ENCODE data around the gene TNKS1BP1. TPM values are rescaled to one million over a fixed set of nuclear protein-coding genes. Genes with fewer than 3 reads are reported as not detected.

TNKS1BP1 gene
- total RNA-seq, 2 donors from 2014 or later, result 8.7 to 16.2 TPM

DNA sequence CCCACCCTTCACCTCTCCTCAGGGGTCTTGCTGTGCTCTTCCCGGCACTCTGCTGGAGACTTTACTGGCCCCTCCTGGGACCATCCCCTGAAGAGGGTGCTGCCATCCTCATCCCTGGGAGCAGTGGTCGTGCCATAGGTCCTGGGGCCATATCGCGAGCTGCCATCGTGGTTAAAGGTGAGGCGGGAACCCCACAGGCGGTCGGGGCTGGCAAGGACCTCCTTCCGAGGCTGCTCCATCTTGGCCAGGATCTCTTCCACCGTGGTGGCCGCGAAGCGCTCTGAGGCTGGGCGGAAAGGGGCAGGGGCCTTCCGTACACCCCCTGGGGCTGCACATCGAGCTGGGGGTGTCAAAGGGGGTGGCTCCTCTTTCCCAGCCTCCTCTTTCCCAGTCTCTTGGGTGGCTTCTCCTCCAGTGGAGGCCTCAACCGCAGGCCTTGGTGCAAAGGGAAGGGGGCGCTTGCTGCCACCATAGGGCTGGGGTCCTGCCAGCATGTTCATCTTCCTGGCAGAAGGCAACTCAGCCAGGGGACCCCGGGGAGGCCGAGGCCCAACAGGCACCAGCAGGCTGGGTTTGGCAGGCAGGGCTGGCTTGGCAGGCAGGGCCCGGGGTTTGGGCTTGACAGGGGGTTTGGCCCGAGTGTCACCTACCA lies 4.6 kb downstream of the TNKS1BP1 start:
- Mint-ChIP-seq H3K27ac (no peak overlapping the region), H3K4me1 (peaks cover 16% of the 10 kb centered on the region), H3K4me3 (no peak overlapping the region), H3K36me3 (ENCODE audit: low read depth) (no peaks in the 10 kb centered on the region), H3K27me3 (no peaks in the 10 kb centered on the region)
- ATAC-seq, result no peak
- no peaks in the 10 kb centered on the region for H3K9me3 ChIP-seq (ENCODE audit: control insufficient read depth, low read length, poor library complexity, severe bottlenecking)
- DNase-seq, result no peak

DNA sequence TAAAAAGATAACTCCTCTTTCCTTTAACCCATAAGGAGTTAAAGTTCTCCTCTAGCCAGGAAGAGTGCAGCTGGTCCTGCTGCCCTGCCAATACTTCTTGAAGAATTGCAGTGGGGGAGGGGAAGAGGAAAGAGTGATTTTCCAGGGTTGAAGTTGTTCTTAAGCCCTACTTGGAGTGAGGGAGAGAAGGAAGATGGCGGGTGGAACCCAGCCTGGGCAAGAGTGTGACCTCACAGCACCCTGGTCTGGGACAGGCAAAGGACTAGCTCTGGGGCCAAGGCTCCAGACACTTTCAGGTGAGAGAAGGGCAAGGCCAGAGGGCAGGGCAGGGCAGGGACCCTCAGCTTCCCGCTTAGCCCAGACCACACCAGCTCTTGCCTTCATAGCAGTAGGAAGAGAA lies 6.6 kb downstream of the TNKS1BP1 start:
- no peak for ATAC-seq
- Mint-ChIP-seq H3K27ac (no peak overlapping the region), H3K27me3 (no peaks in the 10 kb centered on the region), H3K4me1 (peaks cover 12% of the 10 kb centered on the region), H3K4me3 (no peak overlapping the region), H3K36me3 (ENCODE audit: low read depth) (no peaks in the 10 kb centered on the region)
- DNase-seq, result no peak
- no peaks in the 10 kb centered on the region for H3K9me3 ChIP-seq (ENCODE audit: control insufficient read depth, low read length, poor library complexity, severe bottlenecking)

DNA sequence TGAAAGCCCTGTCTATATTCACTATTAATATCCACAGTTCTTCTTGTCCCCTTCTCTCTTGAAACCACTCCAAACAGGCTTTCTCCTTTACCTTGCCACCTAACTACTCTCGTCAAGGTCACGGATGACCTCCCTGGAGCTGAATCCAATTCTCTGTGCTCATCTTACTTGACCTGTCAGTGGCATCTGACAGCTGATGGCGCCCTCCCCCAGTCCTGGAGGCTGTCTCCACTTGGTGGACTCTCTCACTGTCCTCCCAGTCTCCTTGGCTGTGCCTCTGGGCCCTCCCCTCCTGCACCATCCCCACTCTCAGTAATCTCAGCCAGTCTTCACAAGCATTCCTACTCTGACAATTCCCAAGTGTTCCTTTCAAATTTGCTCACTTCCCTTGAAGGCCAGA lies 8.7 kb downstream of the TNKS1BP1 start:
- Mint-ChIP-seq H3K27ac (no peak overlapping the region), H3K4me3 (no peak overlapping the region), H3K27me3 (no peaks in the 10 kb centered on the region), H3K36me3 (ENCODE audit: low read depth) (no peaks in the 10 kb centered on the region), H3K4me1 (peaks cover 4% of the 10 kb centered on the region)
- no peak for ATAC-seq
- DNase-seq, result no peak
- no peaks in the 10 kb centered on the region for H3K9me3 ChIP-seq (ENCODE audit: control insufficient read depth, low read length, poor library complexity, severe bottlenecking)

DNA sequence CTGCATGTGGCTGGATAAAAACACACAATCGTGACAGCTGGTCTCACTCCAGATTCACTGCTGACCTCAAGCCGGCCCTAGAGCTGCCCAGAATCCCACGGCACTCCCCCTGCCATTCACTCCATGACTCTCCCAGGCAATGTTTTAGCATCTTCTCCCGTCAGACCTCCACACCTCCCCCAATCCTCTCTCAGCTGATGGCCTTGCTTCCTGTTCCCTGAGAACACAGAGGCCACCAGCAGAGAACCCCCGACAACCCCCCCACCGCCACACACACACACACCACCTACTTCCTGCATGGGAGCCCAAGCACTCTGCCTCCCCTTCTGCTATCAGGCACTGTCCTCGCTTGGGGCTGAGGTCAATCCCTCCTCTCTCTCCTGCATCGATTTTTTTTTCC lies 9.3 kb downstream of the TNKS1BP1 start:
- ATAC-seq, result no peak
- no peaks in the 10 kb centered on the region for H3K9me3 ChIP-seq (ENCODE audit: control insufficient read depth, low read length, poor library complexity, severe bottlenecking)
- Mint-ChIP-seq H3K27me3 (no peaks in the 10 kb centered on the region), H3K4me1 (peaks cover 6% of the 10 kb centered on the region), H3K36me3 (ENCODE audit: low read depth) (no peaks in the 10 kb centered on the region), H3K4me3 (no peak overlapping the region), H3K27ac (no peak overlapping the region)
- DNase-seq, result no peak

DNA sequence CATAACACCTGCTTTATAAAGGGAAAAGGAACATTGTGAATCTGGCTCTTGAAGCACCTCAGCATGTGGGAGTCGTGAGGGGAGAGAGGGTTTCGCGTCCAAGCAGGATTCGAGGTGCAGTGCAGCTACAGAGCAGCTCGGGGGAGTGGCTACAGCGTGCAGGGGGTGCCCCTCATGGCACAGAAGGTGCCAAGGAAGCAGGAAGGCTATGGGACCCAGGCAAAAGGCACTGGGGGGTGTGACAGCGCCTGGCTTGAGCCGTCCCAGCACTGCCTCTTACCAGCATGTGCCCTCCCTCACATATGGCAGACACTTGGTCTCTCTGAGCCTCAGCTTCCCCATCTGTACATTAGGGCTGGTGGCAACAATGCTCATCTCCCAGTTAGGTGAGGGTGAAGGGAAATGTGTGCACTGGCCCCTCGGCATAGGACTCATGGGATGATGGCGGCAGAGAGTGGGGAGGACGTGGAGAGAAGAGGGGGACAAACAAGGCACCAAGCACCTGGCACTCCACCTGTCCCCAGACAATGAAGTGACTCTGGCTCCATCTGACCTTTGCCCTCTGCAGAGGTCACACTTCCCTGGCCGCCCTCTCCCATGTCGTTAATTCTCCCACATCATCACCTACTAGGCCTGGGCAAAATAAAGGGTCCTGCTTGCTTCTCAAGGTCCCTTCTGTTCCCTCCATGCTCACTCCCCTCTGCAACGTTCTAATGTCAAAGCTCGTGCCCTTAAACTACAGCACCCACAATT lies 10.4 kb downstream of the TNKS1BP1 start:
- ATAC-seq, result no peak
- Mint-ChIP-seq H3K4me1 (peaks cover 9% of the 10 kb centered on the region), H3K27me3 (no peaks in the 10 kb centered on the region), H3K36me3 (ENCODE audit: low read depth) (peaks cover 4% of the 10 kb centered on the region), H3K4me3 (no peak overlapping the region), H3K27ac (no peak overlapping the region)
- no peaks in the 10 kb centered on the region for H3K9me3 ChIP-seq (ENCODE audit: control insufficient read depth, low read length, poor library complexity, severe bottlenecking)
- no peak for DNase-seq

DNA sequence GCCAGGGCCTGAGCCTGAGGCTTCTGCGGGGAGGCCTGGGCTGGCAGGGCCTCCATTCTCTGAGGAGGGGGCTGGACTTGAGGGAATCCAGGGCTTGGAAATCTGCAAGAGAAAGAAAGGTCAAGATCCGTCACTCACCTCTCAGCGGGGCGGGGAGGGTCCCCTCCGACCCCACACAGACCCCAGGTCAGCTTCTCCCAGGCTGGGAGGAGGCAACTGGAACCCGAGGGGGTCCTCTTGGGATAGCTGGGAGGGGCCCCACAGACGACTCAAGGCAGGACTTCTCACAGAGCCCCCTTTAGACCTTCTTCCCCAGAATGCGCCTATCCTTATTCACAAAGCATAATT lies 11.0 kb downstream of the TNKS1BP1 start:
- peaks cover 9% of the 10 kb centered on the region for H3K4me1 Mint-ChIP-seq
- H3K4me3 Mint-ChIP-seq, result no peak overlapping the region
- ATAC-seq (no peak), DNase-seq (no peak)
- H3K36me3 Mint-ChIP-seq (ENCODE audit: low read depth), result peaks cover 4% of the 10 kb centered on the region
- H3K9me3 ChIP-seq (ENCODE audit: control insufficient read depth, low read length, poor library complexity, severe bottlenecking), result no peaks in the 10 kb centered on the region
- H3K27me3 Mint-ChIP-seq, result no peaks in the 10 kb centered on the region
- H3K27ac Mint-ChIP-seq, result no peak overlapping the region

DNA sequence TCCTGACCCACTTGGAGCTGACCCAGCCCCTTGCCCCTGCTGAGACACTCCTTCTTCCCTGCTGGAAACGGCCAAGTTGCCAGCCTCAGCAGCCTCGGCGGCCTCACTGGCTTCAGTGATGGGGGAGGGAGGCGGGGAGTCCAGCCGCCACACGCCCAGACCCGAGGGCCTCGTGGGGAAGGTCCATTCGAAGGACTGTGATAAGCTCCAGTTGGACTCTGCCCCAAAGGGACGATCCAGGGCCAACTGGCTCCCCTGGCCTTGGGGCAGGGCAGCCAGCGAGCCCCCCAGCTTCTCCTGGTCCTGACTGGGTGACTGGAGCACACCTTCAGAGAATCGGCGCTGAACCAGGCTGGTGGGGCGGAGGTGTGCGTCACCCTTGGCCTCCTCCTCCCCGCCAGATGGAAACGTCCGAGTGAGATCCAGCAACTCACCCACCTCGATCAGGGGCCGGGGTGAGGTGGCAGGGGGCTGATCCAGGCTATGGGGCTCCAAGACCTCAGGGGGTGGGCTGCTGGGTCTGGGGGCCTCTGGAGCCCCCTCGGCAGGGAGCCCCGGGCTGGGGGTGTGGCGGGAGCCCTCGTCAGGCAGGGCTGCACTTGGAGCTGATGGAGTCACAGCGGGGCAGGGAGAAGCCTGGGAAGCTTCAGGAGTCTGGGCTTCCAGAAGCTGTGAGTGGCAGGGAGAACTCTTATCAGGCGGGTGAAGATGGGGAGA lies 11.5 kb downstream of the TNKS1BP1 start:
- Mint-ChIP-seq H3K27ac (no peak overlapping the region), H3K4me3 (no peak overlapping the region), H3K36me3 (ENCODE audit: low read depth) (peaks cover 4% of the 10 kb centered on the region), H3K4me1 (peaks cover 9% of the 10 kb centered on the region), H3K27me3 (no peaks in the 10 kb centered on the region)
- H3K9me3 ChIP-seq (ENCODE audit: control insufficient read depth, low read length, poor library complexity, severe bottlenecking), result no peaks in the 10 kb centered on the region
- no peak for DNase-seq
- ATAC-seq, result no peak

DNA sequence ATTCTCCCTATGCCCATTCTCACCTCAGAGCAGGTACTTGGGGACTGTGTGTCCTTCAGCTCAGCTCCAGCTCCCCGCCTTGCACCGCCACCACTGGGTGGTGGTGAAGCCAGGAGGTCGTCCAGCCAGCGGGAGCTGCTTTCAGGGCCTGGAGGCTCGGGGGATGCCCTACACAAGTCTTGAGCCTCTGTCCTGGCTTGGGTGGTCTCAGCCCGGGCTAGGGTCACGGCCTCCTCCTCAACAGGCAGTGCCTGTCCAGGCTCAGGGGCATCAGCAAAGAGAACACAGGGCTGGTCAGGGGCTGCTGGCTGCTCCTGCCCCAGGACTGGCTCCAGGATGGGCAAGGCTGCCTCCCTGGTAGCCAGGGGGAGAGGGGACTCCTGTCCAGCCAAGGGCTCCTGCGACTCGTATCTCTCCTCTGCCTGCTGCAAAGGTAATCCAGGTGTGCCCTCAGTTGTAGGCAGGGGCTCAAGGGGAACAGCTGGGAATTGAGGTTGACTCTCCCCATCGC lies 12.2 kb downstream of the TNKS1BP1 start:
- no peaks in the 10 kb centered on the region for H3K27me3 Mint-ChIP-seq
- H3K27ac Mint-ChIP-seq, result no peak overlapping the region
- ATAC-seq (no peak), DNase-seq (no peak)
- peaks cover 4% of the 10 kb centered on the region for H3K36me3 Mint-ChIP-seq (ENCODE audit: low read depth)
- H3K9me3 ChIP-seq (ENCODE audit: control insufficient read depth, low read length, poor library complexity, severe bottlenecking), result no peaks in the 10 kb centered on the region
- H3K4me3 Mint-ChIP-seq, result peak overlapping the region; percentile 71
- peaks cover 9% of the 10 kb centered on the region for H3K4me1 Mint-ChIP-seq

DNA sequence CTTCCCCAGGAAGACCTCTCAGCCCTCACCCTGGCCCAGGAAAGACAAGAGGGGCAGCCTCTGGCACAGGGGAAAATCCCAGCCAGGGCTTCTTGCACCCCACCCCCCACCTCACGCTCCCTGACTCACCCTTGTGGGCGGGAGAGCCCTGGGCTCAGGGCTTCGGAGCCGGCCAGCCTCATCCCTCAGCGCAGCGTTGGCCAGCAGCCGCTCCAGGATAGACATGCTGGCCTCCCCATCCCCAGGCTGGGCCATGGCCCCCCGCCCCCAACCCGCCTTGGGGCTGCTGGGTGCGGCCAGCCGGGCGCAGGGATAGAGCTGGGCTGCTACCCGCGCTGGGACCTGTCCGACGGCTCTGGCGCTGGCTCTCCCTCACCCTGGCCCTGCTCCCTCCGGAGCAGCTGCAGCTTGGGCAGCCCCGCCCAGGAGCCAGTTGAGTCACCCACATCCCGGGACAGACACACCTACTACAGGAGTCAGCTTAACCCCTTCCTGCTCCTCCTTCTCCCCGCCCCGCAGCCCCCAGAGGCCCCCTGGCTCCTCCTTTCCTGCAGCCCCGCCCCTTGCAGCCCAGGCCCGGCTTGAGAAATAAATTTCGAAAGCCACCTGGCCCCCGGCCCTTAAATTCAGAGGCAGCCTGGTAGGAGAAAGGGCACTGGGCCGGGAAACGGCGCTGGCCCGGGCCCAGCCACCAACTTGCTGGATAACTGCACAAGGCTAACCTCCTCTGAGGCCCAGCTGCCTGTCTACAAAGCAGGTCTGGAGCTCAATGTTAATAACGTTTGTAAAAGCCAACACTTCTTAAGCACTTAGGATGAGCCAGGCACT lies 13.4 kb downstream of the TNKS1BP1 start:
- ATAC-seq, result peak; percentile 68
- H3K27me3 Mint-ChIP-seq, result no peaks in the 10 kb centered on the region
- peaks cover 4% of the 10 kb centered on the region for H3K36me3 Mint-ChIP-seq (ENCODE audit: low read depth)
- H3K4me1 Mint-ChIP-seq, result peaks cover 9% of the 10 kb centered on the region
- H3K27ac Mint-ChIP-seq, result peak overlapping the region; percentile 43
- DNase-seq, result peak in 1 of 3 donors; percentile 23
- peak overlapping the region; percentile 71 for H3K4me3 Mint-ChIP-seq
- no peaks in the 10 kb centered on the region for H3K9me3 ChIP-seq (ENCODE audit: control insufficient read depth, low read length, poor library complexity, severe bottlenecking)

DNA sequence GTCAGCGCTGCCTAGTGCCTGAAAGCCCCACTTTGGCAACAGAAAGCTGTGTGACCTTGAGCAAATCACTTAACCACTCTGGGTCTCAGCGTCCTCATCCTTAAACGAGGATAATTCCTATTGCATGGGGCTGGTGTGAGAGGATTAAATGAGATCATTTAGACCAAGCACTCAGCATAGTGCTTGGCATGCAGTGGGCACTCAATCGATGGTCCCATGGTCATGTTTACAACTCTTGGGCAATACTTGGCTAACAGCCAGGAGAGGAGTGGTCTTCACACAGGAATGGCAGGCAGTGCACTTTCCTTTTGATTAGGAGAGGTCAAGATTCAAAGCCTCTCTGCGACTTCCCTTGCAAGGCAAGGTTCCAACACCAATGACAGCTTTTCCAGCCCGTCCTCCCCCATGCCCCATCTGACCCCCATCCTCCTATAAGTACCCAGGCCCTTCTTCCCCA lies 14.1 kb downstream of the TNKS1BP1 start:
- ATAC-seq, result no peak
- H3K27me3 Mint-ChIP-seq, result no peaks in the 10 kb centered on the region
- H3K4me3 Mint-ChIP-seq, result peak overlapping the region; percentile 71

DNA sequence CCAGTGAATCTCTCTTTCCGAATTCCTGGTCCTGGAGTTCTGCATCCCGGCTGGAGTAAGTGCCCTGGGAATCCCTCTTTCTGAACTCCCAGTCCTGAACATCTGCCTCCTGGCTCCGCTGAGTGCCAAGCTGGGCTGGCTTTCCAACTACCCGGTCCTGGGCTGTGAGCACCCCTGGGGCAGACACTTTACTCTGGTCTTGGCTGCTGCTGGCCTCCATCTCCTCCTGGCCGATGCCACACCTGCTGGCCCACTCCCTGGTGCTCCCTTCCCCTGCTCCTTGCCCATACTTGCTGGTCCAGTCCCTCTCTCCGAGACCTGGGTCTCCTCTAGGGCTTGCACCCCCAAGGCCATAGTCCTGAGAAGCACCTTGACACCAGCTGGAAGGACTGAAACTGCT lies 14.7 kb downstream of the TNKS1BP1 start:
- Mint-ChIP-seq H3K27ac (peak overlapping the region; percentile 43), H3K4me3 (no peak overlapping the region), H3K4me1 (peaks cover 9% of the 10 kb centered on the region), H3K27me3 (no peaks in the 10 kb centered on the region), H3K36me3 (ENCODE audit: low read depth) (peaks cover 4% of the 10 kb centered on the region)
- ATAC-seq (no peak), DNase-seq (no peak)
- no peaks in the 10 kb centered on the region for H3K9me3 ChIP-seq (ENCODE audit: control insufficient read depth, low read length, poor library complexity, severe bottlenecking)

More for the DNA sequence above, 14.1 kb downstream of the TNKS1BP1 start:
- DNase-seq, result no peak
- Mint-ChIP-seq H3K4me1 (peaks cover 9% of the 10 kb centered on the region), H3K27ac (peak overlapping the region; percentile 43), H3K36me3 (ENCODE audit: low read depth) (peaks cover 4% of the 10 kb centered on the region)
- H3K9me3 ChIP-seq (ENCODE audit: control insufficient read depth, low read length, poor library complexity, severe bottlenecking), result no peaks in the 10 kb centered on the region

DNA sequence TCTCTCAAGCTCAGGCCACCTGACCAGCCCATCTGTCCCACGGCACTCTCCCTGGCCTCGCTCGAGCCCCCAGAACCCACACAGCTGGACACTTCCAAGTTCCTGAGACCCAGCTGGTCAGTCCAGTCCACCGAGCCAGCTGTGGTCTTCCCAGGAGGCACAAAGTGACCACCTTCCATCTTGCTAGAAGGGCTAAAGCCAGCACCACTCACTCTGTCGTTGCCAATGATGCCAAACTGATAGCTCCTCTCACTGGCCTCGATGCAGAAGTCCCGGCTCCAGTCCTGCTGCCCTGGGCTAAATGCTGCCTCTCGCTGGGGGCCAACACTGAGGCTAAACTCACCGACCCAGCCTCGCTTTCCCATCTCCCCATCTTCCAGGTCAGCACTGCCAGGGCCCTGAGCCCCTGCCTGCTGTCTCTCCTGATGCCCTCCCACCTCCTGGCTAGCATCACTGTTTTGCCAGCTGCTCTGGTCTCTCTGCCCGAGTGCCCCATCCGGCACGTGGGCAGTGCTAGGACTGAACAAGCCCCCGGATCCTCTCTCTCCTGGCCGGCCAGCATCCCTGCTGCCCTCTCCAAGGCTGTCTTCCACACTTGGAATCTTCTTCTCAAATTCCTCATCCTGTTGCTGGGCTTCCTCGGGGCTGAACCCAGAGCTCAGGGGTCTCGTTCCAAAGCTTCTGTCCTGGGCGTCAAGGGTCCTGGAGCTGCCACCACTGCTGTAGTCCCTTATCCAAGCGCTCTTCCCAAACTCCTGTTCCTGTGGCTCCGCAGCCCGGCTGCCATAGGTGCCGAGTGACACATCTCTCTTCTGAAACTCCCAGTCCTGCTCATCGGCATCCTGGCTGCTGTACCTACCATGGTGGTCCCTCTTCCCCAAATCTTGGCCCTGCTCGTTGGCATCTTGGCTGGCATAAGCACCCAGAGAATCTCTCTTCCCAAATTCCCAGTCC lies 15.4 kb downstream of the TNKS1BP1 start:
- H3K27ac Mint-ChIP-seq, result peak overlapping the region; percentile 43

More for the DNA sequence above, 15.4 kb downstream of the TNKS1BP1 start:
- ATAC-seq (no peak), DNase-seq (no peak)
- H3K9me3 ChIP-seq (ENCODE audit: control insufficient read depth, low read length, poor library complexity, severe bottlenecking), result no peaks in the 10 kb centered on the region
- Mint-ChIP-seq H3K27me3 (no peaks in the 10 kb centered on the region), H3K36me3 (ENCODE audit: low read depth) (peaks cover 4% of the 10 kb centered on the region), H3K4me1 (peaks cover 9% of the 10 kb centered on the region), H3K4me3 (peak overlapping the region; percentile 15)
